Endothelial cell of umbilical vein (primary cell): ENCODE measurements around the gene ARID2. TPM values are rescaled to one million over a fixed set of nuclear protein-coding genes. Genes with fewer than 3 reads are reported as not detected.

Experiments
- BruUV-seq: library from RNA; stranded (reverse); fragments of 400-500 nt; replicated peaks from 2 replicates; lab custom pipeline; 2021; lab: Mats Ljungman, UMichigan
- CTCF ChIA-PET: fragments of 300-600, 350-600 bp; sonication (Branson Sonifier 250); formaldehyde crosslinking; loops from one replicate; lab custom pipeline; 2021; ENCODE audit warnings: antibody characterized with exemption, inconsistent platforms; lab: Charles Lee
- POLR2A ChIA-PET: fragments of 300-600, 350-600 bp; sonication (Branson Sonifier 250); formaldehyde crosslinking; loops from one replicate; lab custom pipeline; 2021; ENCODE audit warnings: antibody characterized with exemption, inconsistent platforms; lab: Charles Lee
- DNase-seq: peaks from one replicate; pipeline ENCODE4 v3.0.0-alpha.2; 2011; ENCODE audit warnings: low read depth, low spot score
- FAIRE-seq: peaks from 2 replicates; lab custom pipeline; 2011; peaks lifted over from hg19 to GRCh38; lab: Jason Lieb, UNC
- H2AFZ ChIP-seq: 2 replicates; pipeline ENCODE4 v1.6.0; 2012; ENCODE audit warnings: low read depth, low read length, control low read depth, inconsistent platforms
- H3K27ac ChIP-seq: 2 replicates; pipeline ENCODE4 v1.5.1; 2011; ENCODE audit warnings: low read depth, mild to moderate bottlenecking, control low read depth, low read length, moderate library complexity; ENCODE audit not compliant: insufficient read depth
- H3K27me3 ChIP-seq, 2 experiments: 2 replicates each; pipeline versions ENCODE4 v1.6.0 to v1.6.1; 2011; ENCODE audit warnings: low read length in 2 of 2, mixed read lengths in 1 of 2; ENCODE audit not compliant: control insufficient read depth in 2 of 2, insufficient read depth in 2 of 2
- H3K36me3 ChIP-seq, 2 experiments: 2 replicates in 1 of 2; 3 replicates in 1 of 2; pipeline ENCODE4 v1.5.1; 2011; ENCODE audit warnings: low read length in 2 of 2, mild to moderate bottlenecking in 1 of 2, moderate library complexity in 1 of 2; ENCODE audit not compliant: control insufficient read depth in 2 of 2, insufficient read depth in 2 of 2; ENCODE audit errors: extremely low read depth in 1 of 2
- H3K4me1 ChIP-seq: 3 replicates; pipeline ENCODE4 v1.5.1; 2011; ENCODE audit warnings: mild to moderate bottlenecking, low read length; ENCODE audit not compliant: control insufficient read depth, insufficient read depth; ENCODE audit errors: extremely low read depth
- H3K4me2 ChIP-seq: 2 replicates; pipeline ENCODE4 v1.6.1; 2011; ENCODE audit warnings: low read length, control low read depth, mixed read lengths; ENCODE audit not compliant: insufficient read depth
- H3K4me3 ChIP-seq, 3 experiments: fragments of 200-600 bp in 1 of 3; sonication (generic), shearing (Covaris generic) in 1 of 3; replicated peaks in 1 of 3; 2 replicates each; pipeline ENCODE4 v1.5.1; 2011 to 2016; ENCODE audit warnings: control low read depth in 3 of 3, low read length in 3 of 3, mild to moderate bottlenecking in 2 of 3, inconsistent platforms in 1 of 3, low read depth in 1 of 3, moderate library complexity in 1 of 3; ENCODE audit not compliant: insufficient read depth in 1 of 3
- H3K79me2 ChIP-seq: 2 replicates; pipeline ENCODE4 v1.6.0; 2012; ENCODE audit warnings: low read length, inconsistent platforms; ENCODE audit not compliant: control insufficient read depth, insufficient read depth
- H3K9ac ChIP-seq: replicated peaks from 2 replicates; pipeline ENCODE3; 2011; ENCODE audit warnings: low read length, control low read depth; ENCODE audit not compliant: insufficient read depth; ENCODE audit errors: extremely low read depth
- H3K9me1 ChIP-seq: replicated peaks from 3 replicates; pipeline ENCODE4 v1.6.0; 2011; ENCODE audit warnings: mild to moderate bottlenecking, low read length; ENCODE audit not compliant: control insufficient read depth, insufficient read depth; ENCODE audit errors: extremely low read depth
- H3K9me3 ChIP-seq: replicated peaks from 2 replicates; pipeline ENCODE4 v1.5.1; 2012; ENCODE audit warnings: low read length, inconsistent platforms; ENCODE audit not compliant: control insufficient read depth, insufficient read depth
- H4K20me1 ChIP-seq: replicated peaks from 2 replicates; pipeline ENCODE3; 2011; ENCODE audit warnings: mild to moderate bottlenecking, low read length; ENCODE audit not compliant: control insufficient read depth, insufficient read depth; ENCODE audit errors: extremely low read depth
- FOS ChIP-seq: IDR thresholded peaks from 2 replicates; pipeline ENCODE4 v1.6.1; 2011; ENCODE audit warnings: mild to moderate bottlenecking, low read length, moderate library complexity, borderline replicate concordance; ENCODE audit not compliant: insufficient read depth
- GATA2 ChIP-seq: IDR thresholded peaks from 2 replicates; pipeline ENCODE4 v1.7.0; 2011; ENCODE audit warnings: low read depth, mild to moderate bottlenecking, moderate library complexity, mixed read lengths, low read length; ENCODE audit not compliant: insufficient read length, insufficient read depth
- JUN ChIP-seq: IDR thresholded peaks from 2 replicates; pipeline ENCODE4 v1.6.1; 2011; ENCODE audit warnings: borderline replicate concordance, low read depth; ENCODE audit not compliant: insufficient read length, insufficient read depth
- MYC ChIP-seq: IDR thresholded peaks from one replicate; pipeline ENCODE4 v1.6.1; 2011; ENCODE audit warnings: mild to moderate bottlenecking, low read depth, low read length
- POLR2A ChIP-seq: IDR thresholded peaks from 2 replicates; pipeline ENCODE4 v1.6.1; 2012; ENCODE audit warnings: low read depth, mild to moderate bottlenecking, control low read depth, low read length
- POLR2AphosphoS5 ChIP-seq: IDR thresholded peaks from 2 replicates; pipeline ENCODE4 v1.6.1; 2012; ENCODE audit warnings: low read depth, mild to moderate bottlenecking, control low read depth, low read length, moderate library complexity; ENCODE audit not compliant: insufficient read depth
- dilution Hi-C: fragments of 300-500 bp; cut with MboI; formaldehyde crosslinking; loops from one replicate; pipeline ENCODE4 v1.15.0; 2019; ENCODE audit warnings: low sequenced_read_pairs; ENCODE audit not compliant: extremely low pct_ligation_motif_present
- intact Hi-C: fragments of 100-400 bp; cut with micrococcal nuclease; formaldehyde crosslinking; loops from one replicate; pipeline ENCODE4 v1.10.0; 2022
- polyA plus RNA-seq, 4 experiments: library from polyadenylated mRNA; depleted of rRNA in 3 of 4; stranded (reverse) in 3 of 4; unstranded in 1 of 4; fragments of >200 nt; gene quantifications; 2 replicates each; pipeline versions ENCODE4 v1.2.1 to v1.2.3, GENCODE V29; 2011 to 2012; ENCODE audit warnings: missing spikeins in 1 of 4
- total RNA-seq: library from RNA; stranded (reverse); gene quantifications from 2 replicates; pipeline ENCODE4 v1.2.3, GENCODE V29; 2021
- TF ChIP-seq, protein P1 (sequence below): IDR thresholded peaks from 2 replicates; pipeline ENCODE4 v1.6.1; 2011; ENCODE audit not compliant: insufficient read depth, insufficient read length

Gene ARID2
- total and polyA plus RNA-seq, 2 donors (not counting 3 experiments of a cell fraction or from before 2014, with no cell fraction given), result 10.8 to 26.7 TPM

DNA sequence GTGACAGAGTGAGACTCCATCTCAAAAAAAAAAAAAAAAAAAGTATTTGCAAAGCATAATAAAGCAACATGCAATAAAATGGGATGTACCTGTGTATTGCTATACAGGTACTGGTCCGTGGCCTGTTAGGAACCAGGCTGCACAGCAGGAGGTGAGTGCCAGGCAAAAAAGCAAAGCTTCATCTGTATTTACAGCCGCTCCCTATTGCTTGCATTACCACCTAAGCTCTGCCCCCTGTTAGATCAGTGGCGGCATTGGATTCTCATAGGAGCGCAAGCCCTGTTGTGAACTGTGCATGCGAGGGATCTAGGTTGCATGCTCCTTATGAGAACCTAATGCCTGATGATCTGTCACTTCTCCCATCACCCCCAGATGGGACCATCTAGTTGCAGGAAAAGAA lies 147.6 kb downstream of the ARID2 start:
- Histone ChIP-seq H3K27me3 (no peaks in the 10 kb centered on the region), H3K4me3 (no peak overlapping the region), H3K4me1 (no peaks in the 10 kb centered on the region), H2AFZ (no peak overlapping the region), H3K9me1 (no peaks in the 10 kb centered on the region), H3K9me3 (no peaks in the 10 kb centered on the region), H4K20me1 (no peaks in the 10 kb centered on the region), H3K9ac (no peak overlapping the region), H3K27ac (no peak overlapping the region), H3K36me3 (peaks cover 0 to 8% of the 10 kb centered on the region in 2 experiments), H3K79me2 (no peaks in the 10 kb centered on the region), H3K4me2 (no peak overlapping the region)
- no peak for FAIRE-seq
- BruUV-seq, result no TSS peak
- dilution Hi-C loops, result no loop called here
- ChIA-PET CTCF (no interaction called here), POLR2A (no interaction called here)
- TF ChIP-seq GATA2 (no peak), FOS (no peak), POLR2AphosphoS5 (no peak), JUN (no peak), POLR2A (no peak)
- TF ChIP-seq, protein P1, sequence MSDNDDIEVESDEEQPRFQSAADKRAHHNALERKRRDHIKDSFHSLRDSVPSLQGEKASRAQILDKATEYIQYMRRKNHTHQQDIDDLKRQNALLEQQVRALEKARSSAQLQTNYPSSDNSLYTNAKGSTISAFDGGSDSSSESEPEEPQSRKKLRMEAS, result no peak
- no peak for DNase-seq
- intact Hi-C loops, result no loop called here

DNA sequence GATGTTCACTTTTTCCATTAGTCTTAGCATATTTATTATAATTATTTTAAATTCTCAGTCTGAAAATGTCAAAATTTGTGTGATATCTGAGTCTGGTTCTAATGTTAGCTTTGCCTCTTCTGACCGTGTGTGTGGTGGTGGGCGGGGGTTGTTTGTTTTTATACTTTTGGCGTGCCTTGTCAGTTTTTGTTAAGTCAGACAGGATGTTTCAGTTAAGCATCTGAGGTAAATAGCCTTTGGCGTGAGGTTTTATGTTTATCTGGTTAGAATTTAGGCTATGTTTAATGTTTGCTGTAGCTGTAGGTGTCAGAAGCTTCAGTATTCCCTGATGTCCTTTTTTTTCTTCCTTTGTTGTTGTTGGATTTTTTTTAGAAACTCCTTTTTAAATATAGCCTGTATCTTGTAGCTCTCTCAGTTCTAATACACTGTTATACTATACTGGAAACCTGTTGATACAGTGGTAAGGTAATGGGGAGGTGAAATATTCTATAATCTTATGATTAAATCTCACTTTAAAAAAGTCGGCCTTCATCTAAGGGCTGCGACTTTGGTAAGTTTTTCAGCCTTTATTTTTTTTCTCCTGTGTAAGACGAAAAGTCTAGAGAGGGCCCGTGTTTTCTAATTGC lies 149.2 kb downstream of the ARID2 start:
- Histone ChIP-seq H3K27ac (no peak overlapping the region), H3K79me2 (no peaks in the 10 kb centered on the region), H3K9me3 (no peaks in the 10 kb centered on the region), H4K20me1 (no peaks in the 10 kb centered on the region), H3K9ac (no peak overlapping the region), H2AFZ (no peak overlapping the region), H3K4me2 (peak overlapping the region; percentile 12), H3K4me1 (no peaks in the 10 kb centered on the region), H3K27me3 (no peaks in the 10 kb centered on the region), H3K4me3 (no peak overlapping the region), H3K36me3 (peaks cover 0 to 8% of the 10 kb centered on the region in 2 experiments), H3K9me1 (no peaks in the 10 kb centered on the region)
- no TSS peak for BruUV-seq
- ChIA-PET CTCF (interaction anchor here (1.0 to 1.5 kb wide), 2 partner anchors 48 to 117 kb away, joined by 3 read pairs; no protein-coding TSS in a partner anchor), POLR2A (no interaction called here)
- dilution Hi-C loops (no loop called here), intact Hi-C loops (no loop called here)
- DNase-seq (peak; percentile 56), FAIRE-seq (no peak)
- TF ChIP-seq POLR2A (no peak), MYC (no peak), GATA2 (no peak)
